AG10803 (cell line): ENCODE data around the gene UBE2S.

Experiments used
- DNase-seq: peaks from one replicate; pipeline ENCODE4 v3.0.0; 2010; ENCODE audit warnings: low read depth
- H3K4me3 ChIP-seq: 2 replicates; pipeline ENCODE4 v1.5.1; 2011; ENCODE audit warnings: mild to moderate bottlenecking, low read length, control low read depth
- TF ChIP-seq, protein P1 (sequence below): conservative IDR thresholded peaks from 2 replicates; pipeline ENCODE4 v1.5.1; 2011; ENCODE audit warnings: mild to moderate bottlenecking, low read length, control low read depth, inconsistent platforms

Gene UBE2S

DNA sequence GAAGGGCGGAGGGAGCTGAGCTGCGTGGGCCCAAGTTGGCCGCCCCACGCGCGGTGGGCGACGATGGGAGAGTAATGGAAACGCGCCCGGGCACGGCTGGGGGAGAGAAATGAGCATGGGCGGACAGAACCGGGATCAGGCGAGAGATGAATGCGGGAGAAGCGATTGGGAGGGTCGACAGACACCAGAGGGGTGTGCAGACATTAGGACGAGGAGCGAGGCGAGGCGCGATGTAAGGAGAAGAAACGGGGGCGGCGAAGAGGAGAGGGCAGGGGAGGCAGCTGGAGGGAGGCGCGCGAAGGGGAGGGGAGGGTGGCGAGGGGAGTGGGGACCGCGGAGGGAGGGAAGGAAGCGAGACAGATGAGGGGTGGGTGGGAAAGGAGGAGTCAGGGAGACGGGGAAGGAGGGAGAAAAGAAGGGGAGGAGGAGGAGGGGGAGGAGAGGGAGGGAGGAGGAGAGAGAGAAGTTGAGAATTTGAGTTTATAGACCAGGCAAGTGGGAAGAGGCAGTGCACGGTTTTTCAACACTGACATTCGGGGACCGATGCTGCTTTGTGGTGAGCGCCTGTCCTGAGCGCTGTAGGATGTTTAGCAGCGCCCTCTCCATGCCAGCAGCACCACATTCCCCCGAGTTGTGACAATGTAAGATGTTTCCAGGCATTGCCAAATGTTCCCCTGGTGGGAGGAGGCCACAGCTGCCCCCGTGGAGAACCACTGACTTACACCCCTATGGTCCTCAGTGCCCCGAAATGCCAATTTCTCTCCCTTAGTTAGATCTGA lies 35.6 kb upstream of the UBE2S start, which contains the start of gene SHISA7:
Gene SHISA7, minus strand, starts transcription at position 256 of the 779 bp plus-strand sequence. CDS start 437 bp downstream, outside the sequence.
- no peak within 1 kb of the TSS for H3K4me3 ChIP-seq

DNA sequence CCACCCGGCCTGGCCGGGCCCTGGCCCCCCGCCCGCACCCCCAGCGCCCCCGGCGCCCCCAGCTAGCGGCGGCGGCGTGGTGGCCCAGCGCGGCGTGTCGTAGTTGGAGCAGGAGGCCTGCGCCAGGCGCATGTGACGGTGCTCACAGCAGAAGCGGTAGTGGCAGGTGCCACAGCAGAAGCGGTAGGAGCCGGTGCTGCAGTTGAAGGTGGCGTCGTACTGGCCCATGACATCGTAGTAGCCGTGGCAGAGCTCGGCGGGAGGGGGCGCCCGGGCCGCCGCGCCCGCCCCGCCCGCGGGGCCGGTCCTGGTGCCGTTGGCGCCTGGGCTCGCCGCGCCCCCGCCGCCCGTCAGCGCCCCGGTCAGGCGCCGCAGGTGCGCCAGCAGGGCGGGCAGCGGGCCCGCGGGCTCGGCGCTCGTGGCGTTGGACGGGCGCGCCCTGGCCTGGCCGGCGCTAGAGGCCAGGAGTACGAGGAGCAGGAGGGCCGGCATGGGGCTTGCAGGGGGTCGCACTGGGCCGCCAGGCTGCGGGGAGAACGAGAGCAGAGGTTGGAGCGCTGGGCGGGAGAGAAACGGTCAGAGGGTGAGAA lies 34.9 kb upstream of the UBE2S start:
- no peak for DNase-seq
- H3K4me3 ChIP-seq = no peak overlapping the region
- TF ChIP-seq, protein P1, sequence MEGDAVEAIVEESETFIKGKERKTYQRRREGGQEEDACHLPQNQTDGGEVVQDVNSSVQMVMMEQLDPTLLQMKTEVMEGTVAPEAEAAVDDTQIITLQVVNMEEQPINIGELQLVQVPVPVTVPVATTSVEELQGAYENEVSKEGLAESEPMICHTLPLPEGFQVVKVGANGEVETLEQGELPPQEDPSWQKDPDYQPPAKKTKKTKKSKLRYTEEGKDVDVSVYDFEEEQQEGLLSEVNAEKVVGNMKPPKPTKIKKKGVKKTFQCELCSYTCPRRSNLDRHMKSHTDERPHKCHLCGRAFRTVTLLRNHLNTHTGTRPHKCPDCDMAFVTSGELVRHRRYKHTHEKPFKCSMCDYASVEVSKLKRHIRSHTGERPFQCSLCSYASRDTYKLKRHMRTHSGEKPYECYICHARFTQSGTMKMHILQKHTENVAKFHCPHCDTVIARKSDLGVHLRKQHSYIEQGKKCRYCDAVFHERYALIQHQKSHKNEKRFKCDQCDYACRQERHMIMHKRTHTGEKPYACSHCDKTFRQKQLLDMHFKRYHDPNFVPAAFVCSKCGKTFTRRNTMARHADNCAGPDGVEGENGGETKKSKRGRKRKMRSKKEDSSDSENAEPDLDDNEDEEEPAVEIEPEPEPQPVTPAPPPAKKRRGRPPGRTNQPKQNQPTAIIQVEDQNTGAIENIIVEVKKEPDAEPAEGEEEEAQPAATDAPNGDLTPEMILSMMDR = no peak

More for the DNA sequence above, 35.6 kb upstream of the UBE2S start, which contains the start of gene SHISA7:
- TF ChIP-seq, protein P1 = no peak
- no peak for DNase-seq

DNA sequence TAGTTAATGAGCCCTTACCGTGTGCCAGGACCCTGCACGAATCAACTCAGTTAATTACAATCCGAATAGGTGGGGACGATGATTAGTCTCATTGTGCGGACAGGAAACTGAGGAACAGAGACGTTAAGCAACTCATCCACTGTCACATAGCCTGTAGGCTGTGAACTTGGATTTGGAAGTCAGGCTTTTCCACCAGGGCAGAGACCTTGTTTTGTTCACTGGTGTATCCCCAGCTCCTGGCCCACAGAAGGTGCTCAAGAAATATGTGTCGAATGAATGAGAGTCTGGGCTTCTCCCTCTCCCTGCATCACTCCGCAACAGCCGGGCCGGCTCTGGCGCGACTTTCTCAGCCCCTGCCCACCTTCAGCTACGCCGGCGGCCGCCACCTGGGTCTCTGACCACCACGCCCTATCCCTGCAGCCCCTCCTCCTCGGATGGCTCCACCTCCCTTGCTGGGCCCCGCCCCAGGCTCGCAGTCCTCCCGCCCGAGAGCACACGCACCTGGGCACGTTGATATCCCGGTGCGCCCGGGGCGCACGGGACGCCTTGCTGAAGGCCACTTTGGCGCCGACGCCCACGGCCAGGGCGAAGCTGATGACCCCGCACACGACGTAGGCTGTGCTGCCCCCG lies 34.2 kb upstream of the UBE2S start:
- DNase-seq = no peak
- H3K4me3 ChIP-seq = no peak overlapping the region
- TF ChIP-seq, protein P1 = no peak

DNA sequence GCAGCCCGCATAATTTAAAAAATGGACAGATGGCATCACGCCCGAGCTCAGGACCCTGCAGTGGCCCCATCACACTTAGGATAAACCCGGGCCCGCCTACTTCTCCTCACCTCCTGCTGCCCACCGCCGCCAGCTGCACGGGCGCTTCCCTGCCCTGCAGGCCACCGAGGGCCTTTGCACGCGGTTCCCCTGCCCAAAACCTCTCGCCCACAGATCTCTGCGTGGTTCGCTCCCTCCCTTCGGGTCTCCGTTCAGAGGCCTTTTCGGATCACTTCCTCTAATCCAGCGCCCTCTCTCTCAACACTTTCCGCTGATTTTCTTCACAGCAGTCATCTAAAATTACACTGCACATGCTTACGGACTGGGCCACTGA lies 33.7 kb upstream of the UBE2S start:
- TF ChIP-seq, protein P1 = no peak
- H3K4me3 ChIP-seq = no peak overlapping the region
- no peak for DNase-seq

DNA sequence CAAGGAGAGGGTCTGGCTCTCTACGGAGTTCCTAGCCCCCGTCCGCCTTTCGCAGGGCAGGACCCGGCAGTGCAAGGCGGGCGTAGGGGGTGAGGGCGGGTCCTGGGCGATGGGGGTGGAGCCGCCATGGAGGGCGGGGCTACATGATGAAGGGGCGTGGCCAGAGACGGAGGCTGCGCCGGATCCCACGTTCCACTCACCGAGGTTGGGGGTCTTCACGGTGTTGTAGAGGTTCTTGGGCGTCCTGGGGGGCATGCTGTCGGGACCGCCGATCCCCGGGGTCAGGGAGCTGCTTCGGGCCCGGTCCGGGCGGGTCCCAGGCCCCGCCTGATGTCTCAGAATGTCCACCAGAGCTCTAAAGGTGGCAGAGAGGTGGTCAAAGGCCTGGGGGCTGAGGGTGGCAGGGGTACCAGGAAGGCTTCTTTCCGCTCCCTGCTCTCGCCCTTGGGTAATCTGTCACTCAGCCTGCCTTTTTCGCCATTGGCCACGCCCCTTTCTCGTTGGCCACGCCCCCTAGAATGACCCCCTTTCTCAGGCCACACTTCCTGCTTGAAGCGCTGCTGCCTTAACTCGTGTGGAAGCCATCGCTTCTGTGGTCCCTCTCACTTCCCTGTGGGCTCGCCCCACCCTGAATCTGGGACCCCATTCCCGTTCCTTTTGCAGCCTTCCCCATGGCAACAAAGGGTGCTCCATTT lies 33.0 kb upstream of the UBE2S start:
- no peak overlapping the region for H3K4me3 ChIP-seq
- DNase-seq = no peak
- TF ChIP-seq, protein P1 = no peak

DNA sequence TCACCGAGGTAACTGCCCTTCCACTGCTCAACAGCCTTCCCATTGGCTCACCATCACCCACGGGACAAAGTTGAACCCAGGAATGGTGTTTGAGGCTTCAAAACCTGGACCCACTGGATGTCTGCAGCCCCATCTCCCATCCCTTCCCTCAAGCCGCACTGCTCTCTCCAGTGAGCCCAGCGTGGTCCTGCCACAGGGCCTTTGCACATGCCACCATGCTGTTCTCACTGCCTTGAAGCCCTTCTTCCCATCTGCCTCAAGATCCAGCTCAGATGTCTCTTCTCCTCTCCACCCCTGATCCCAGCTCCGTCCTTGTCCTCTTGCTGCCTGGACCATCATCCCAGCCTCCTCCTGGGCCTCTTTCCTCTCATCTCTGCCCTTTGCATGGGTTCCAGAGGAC lies 31.5 kb upstream of the UBE2S start:
- TF ChIP-seq, protein P1 = no peak

More for the DNA sequence above, 31.5 kb upstream of the UBE2S start:
- no peak for DNase-seq
- no peak overlapping the region for H3K4me3 ChIP-seq
